PC-9 (cell line): ENCODE results near the gene DOK5. TPM values are rescaled to one million over a fixed set of nuclear protein-coding genes. Genes with fewer than 3 reads are reported as not detected.

ENCODE experiments used
- BruUV-seq: library from RNA; stranded (reverse); fragments of 400-500 nt; replicated peaks from 2 replicates; lab custom pipeline; 2021; lab: Mats Ljungman, UMichigan
- CTCF ChIA-PET: fragments of 300-600 bp; sonication (Branson Sonifier 250); formaldehyde crosslinking; loops from one replicate; lab custom pipeline; 2022; ENCODE audit warnings: antibody characterized with exemption; lab: Charles Lee
- POLR2A ChIA-PET: fragments of 300-600 bp; sonication (Branson Sonifier 250); formaldehyde crosslinking; loops from one replicate; lab custom pipeline; 2022; ENCODE audit warnings: antibody characterized with exemption; ENCODE audit not compliant: unreplicated experiment; lab: Charles Lee
- DNase-seq, 2 experiments: peaks; one replicate each; pipeline versions ENCODE4 v3.0.0 to v3.0.0-alpha.2; 2015 to 2022; ENCODE audit warnings: mixed read lengths in 1 of 2
- H2AFZ ChIP-seq: fragments of 200-600 bp; sonication (generic); 2 replicates; pipeline ENCODE4 v1.8.1; 2017; ENCODE audit warnings: antibody characterized with exemption
- H3F3A ChIP-seq: fragments of 200-600 bp; sonication (generic); 2 replicates; pipeline ENCODE4 v1.8.1; 2017; ENCODE audit warnings: antibody characterized with exemption, mild to moderate bottlenecking, low read depth; ENCODE audit not compliant: insufficient read depth
- H3K27ac ChIP-seq: fragments of 200-600 bp; sonication (generic); 2 replicates; pipeline ENCODE4 v1.6.1; 2016; ENCODE audit warnings: mixed run types
- H3K27me3 ChIP-seq: fragments of 200-600 bp; sonication (generic); 2 replicates; pipeline ENCODE4 v1.6.1; 2016; ENCODE audit warnings: low read depth, mixed run types; ENCODE audit not compliant: insufficient read depth
- H3K36me3 ChIP-seq: fragments of 200-600 bp; sonication (generic); 2 replicates; pipeline ENCODE4 v1.6.1; 2016; ENCODE audit warnings: low read depth, mixed run types
- H3K4me1 ChIP-seq: fragments of 200-600 bp; sonication (generic); replicated peaks from 2 replicates; pipeline ENCODE4 v1.6.1; 2016; ENCODE audit warnings: mixed run types; ENCODE audit not compliant: insufficient read depth
- H3K4me2 ChIP-seq: fragments of 200-600 bp; sonication (generic); 2 replicates; pipeline ENCODE4 v1.6.1; 2017; ENCODE audit warnings: mixed run types
- H3K4me3 ChIP-seq: fragments of 200-600 bp; sonication (generic); 2 replicates; pipeline ENCODE4 v1.6.1; 2016; ENCODE audit warnings: mixed run types
- H3K79me2 ChIP-seq: fragments of 200-600 bp; sonication (generic); 2 replicates; pipeline ENCODE4 v1.6.1; 2017; ENCODE audit warnings: low read depth, mixed run types
- H3K9me2 ChIP-seq: fragments of 200-600 bp; sonication (generic); 2 replicates; pipeline ENCODE4 v1.8.1; 2017; ENCODE audit warnings: mild to moderate bottlenecking; ENCODE audit not compliant: insufficient read depth
- H3K9me3 ChIP-seq: fragments of 200-600 bp; sonication (generic); 2 replicates; pipeline ENCODE4 v1.8.1; 2016; ENCODE audit warnings: low read depth; ENCODE audit not compliant: insufficient read depth
- H4K20me1 ChIP-seq: fragments of 200-600 bp; sonication (generic); 2 replicates; pipeline ENCODE4 v1.8.1; 2017; ENCODE audit not compliant: insufficient read depth
- CTCF ChIP-seq: fragments of 200-600 bp; sonication (generic); conservative IDR thresholded peaks from 2 replicates; pipeline ENCODE4 v1.6.1; 2017; ENCODE audit warnings: mixed run types, antibody characterized with exemption, mild to moderate bottlenecking, moderate library complexity
- EZH2 ChIP-seq: fragments of 200-600 bp; sonication (generic); IDR thresholded peaks from 2 replicates; pipeline ENCODE4 v1.8.0; 2017; ENCODE audit warnings: antibody characterized with exemption, low read depth
- intact Hi-C: fragments of 100-400 bp; cut with micrococcal nuclease; formaldehyde crosslinking; loops from one replicate; pipeline ENCODE4 v1.10.0; 2022; ENCODE audit not compliant: unreplicated experiment
- total RNA-seq: library from RNA; stranded (reverse); gene quantifications from 2 replicates; pipeline ENCODE4 v1.2.3, GENCODE V29; 2021

DOK5 gene
- total RNA-seq, 1 experiment from 2014 or later: not detected

GRCh38 chr20:54456961-54457360 is 18.4 kb upstream of the DOK5 start:
- Histone ChIP-seq H3K9me2 (peaks cover 4% of the 10 kb centered on the region; the same call in 1 of the 2 replicates), H3K79me2 (no peaks in the 10 kb centered on the region), H2AFZ (no peak overlapping the region), H3K4me2 (no peak overlapping the region), H3F3A (peaks cover 3% of the 10 kb centered on the region; the same call in 1 of the 2 replicates), H4K20me1 (no peaks in the 10 kb centered on the region), H3K4me1 (no peaks in the 10 kb centered on the region), H3K27me3 (no peaks in the 10 kb centered on the region), H3K27ac (no peak overlapping the region), H3K9me3 (no peaks in the 10 kb centered on the region), H3K4me3 (no peak overlapping the region), H3K36me3 (no peaks in the 10 kb centered on the region)
- 0 out of 2 replicates have a peak, but pooled peaks have one; percentile 34 for TF ChIP-seq CTCF
- TF ChIP-seq EZH2: no peak
- no TSS peak for BruUV-seq
- ChIA-PET CTCF (no interaction called here), POLR2A (no interaction called here)
- intact Hi-C loops: no loop called here
- DNase-seq: no peak

- Histone ChIP-seq H3K27ac (no peak overlapping the region), H3K36me3 (no peaks in the 10 kb centered on the region), H3K4me3 (no peak overlapping the region), H3K9me3 (no peaks in the 10 kb centered on the region), H3K4me2 (no peak overlapping the region), H3K9me2 (peaks cover 4% of the 10 kb centered on the region; the same call in 1 of the 2 replicates), H3K79me2 (no peaks in the 10 kb centered on the region), H3K4me1 (no peaks in the 10 kb centered on the region), H3K27me3 (no peaks in the 10 kb centered on the region), H4K20me1 (no peaks in the 10 kb centered on the region), H2AFZ (no peak overlapping the region), H3F3A (peaks cover 3% of the 10 kb centered on the region; the same call in 1 of the 2 replicates)
- BruUV-seq: no TSS peak
- ChIA-PET POLR2A (no interaction called here), CTCF (no interaction called here)
- intact Hi-C loops: no loop called here
- no peak for DNase-seq
- no peak for TF ChIP-seq CTCF
Measured at GRCh38 chr20:54458219-54458618, 17.2 kb upstream of the DOK5 start.

GRCh38 chr20:54459279-54459678 is 16.1 kb upstream of the DOK5 start:
- no peaks in the 10 kb centered on the region for H3K4me1 ChIP-seq
- CTCF ChIA-PET: no interaction called here
- BruUV-seq: no TSS peak
- no peak for TF ChIP-seq EZH2
- TF ChIP-seq CTCF: no peak
- intact Hi-C loops: no loop called here
- H3K27me3 ChIP-seq: no peaks in the 10 kb centered on the region
- POLR2A ChIA-PET: no interaction called here
- no peak overlapping the region for H3K4me3 ChIP-seq
- no peaks in the 10 kb centered on the region for H3K9me3 ChIP-seq
- H3K4me2 ChIP-seq: no peak overlapping the region
- no peak for DNase-seq
- no peak overlapping the region for H3K27ac ChIP-seq
- H3K36me3 ChIP-seq: no peaks in the 10 kb centered on the region
- no peaks in the 10 kb centered on the region for H4K20me1 ChIP-seq
- peaks cover 4% of the 10 kb centered on the region; the same call in 1 of the 2 replicates for H3K9me2 ChIP-seq
- peak overlapping the region; percentile 49; the same call in 1 of the 2 replicates for H2AFZ ChIP-seq
- H3K79me2 ChIP-seq: no peaks in the 10 kb centered on the region
- peaks cover 3% of the 10 kb centered on the region; the same call in 1 of the 2 replicates for H3F3A ChIP-seq
